HepG2 (cell line): Measurements from ENCODE around the gene LMAN2. TPM values are rescaled to one million over a fixed set of nuclear protein-coding genes. Genes with fewer than 3 reads are reported as not detected.

Source experiments
- ATAC-seq: fragments of 200-7000 bp; cut with Tn5 transposase; 3 replicates; pipeline ENCODE4 v1.9.1; 2020; ENCODE audit warnings: mild to moderate bottlenecking, moderate library complexity
- BruUV-seq: library from RNA; stranded (reverse); fragments of 400-500 nt; replicated peaks from 2 replicates; lab custom pipeline; 2021; lab: Mats Ljungman, UMichigan
- CTCF ChIA-PET: fragments of 300-600 bp; formaldehyde crosslinking; extraction: SDS; loops from one replicate; lab custom pipeline; 2021; ENCODE audit warnings: low total read pairs, inconsistent platforms, low intra/inter-chr PET ratio; lab: Yijun Ruan, JAX
- POLR2A ChIA-PET: fragments of 350-600 bp; sonication (Branson Sonifier 250); formaldehyde crosslinking; loops from one replicate; lab custom pipeline; 2020; ENCODE audit warnings: antibody characterized with exemption, inconsistent platforms; lab: Yijun Ruan, JAX
- DNase-seq: peaks from one replicate; pipeline ENCODE4 v3.0.0-alpha.2; 2015; ENCODE audit warnings: low spot score
- FAIRE-seq: peaks from 3 replicates; lab custom pipeline; 2011; peaks lifted over from hg19 to GRCh38; lab: Jason Lieb, UNC
- H2AFZ ChIP-seq: one replicate; pipeline ENCODE4 v1.6.1; 2011; ENCODE audit warnings: low read length, inconsistent platforms
- H3K27ac ChIP-seq: fragments of 300-600 bp; 3 replicates; pipeline ENCODE4 v1.8.0; 2011; ENCODE audit warnings: mixed run types, mild to moderate bottlenecking, mixed read lengths, low read length, inconsistent platforms; ENCODE audit not compliant: insufficient read depth; ENCODE audit errors: extremely low read length
- H3K27me3 ChIP-seq, 2 experiments: fragments of 200-600 bp in 1 of 2; 2 replicates in 1 of 2; 3 replicates in 1 of 2; pipeline versions ENCODE4 v1.6.0 to v1.8.0; 2011; ENCODE audit warnings: low read length in 2 of 2, mild to moderate bottlenecking in 2 of 2, moderate library complexity in 2 of 2, inconsistent platforms in 1 of 2; ENCODE audit not compliant: insufficient read depth in 2 of 2, control insufficient read depth in 1 of 2
- H3K36me3 ChIP-seq, 2 experiments: fragments of 200-600 bp in 1 of 2; replicated peaks in 1 of 2; 2 replicates in 1 of 2; 3 replicates in 1 of 2; pipeline versions ENCODE4 v1.5.1 to v1.8.0; 2011; ENCODE audit warnings: low read length in 2 of 2, inconsistent platforms in 1 of 2; ENCODE audit not compliant: insufficient read depth in 2 of 2, control insufficient read depth in 1 of 2
- H3K4me1 ChIP-seq: 2 replicates; pipeline ENCODE4 v1.5.1; 2012; ENCODE audit warnings: low read length, inconsistent platforms; ENCODE audit not compliant: insufficient read depth
- H3K4me2 ChIP-seq: 2 replicates; pipeline ENCODE4 v1.6.0; 2011; ENCODE audit warnings: low read depth, low read length, inconsistent platforms
- H3K4me3 ChIP-seq, 3 experiments: fragments of 200-600 bp in 1 of 3; sonication (generic), shearing (Covaris generic) in 1 of 3; replicated peaks in 1 of 3; 2 replicates each; pipeline ENCODE4 v1.5.1; 2011 to 2016; ENCODE audit warnings: low read length in 3 of 3, inconsistent platforms in 2 of 3, low read depth in 2 of 3, mild to moderate bottlenecking in 2 of 3, control low read depth in 1 of 3, mixed read lengths in 1 of 3; ENCODE audit not compliant: insufficient read depth in 1 of 3
- H3K79me2 ChIP-seq: one replicate; pipeline ENCODE4 v1.6.1; 2011; ENCODE audit warnings: low read length, inconsistent platforms; ENCODE audit not compliant: insufficient read depth
- H3K9ac ChIP-seq: 2 replicates; pipeline ENCODE4 v1.6.0; 2011; ENCODE audit warnings: mild to moderate bottlenecking, low read depth, low read length, inconsistent platforms; ENCODE audit not compliant: insufficient read depth
- H3K9me3 ChIP-seq: 2 replicates; pipeline ENCODE4 v1.5.1; 2012; ENCODE audit warnings: mild to moderate bottlenecking, low read length
- H4K20me1 ChIP-seq: 2 replicates; pipeline ENCODE4 v1.6.0; 2011; ENCODE audit warnings: inconsistent platforms, mild to moderate bottlenecking, low read length, moderate library complexity; ENCODE audit not compliant: insufficient read depth
- ATF5 ChIP-seq: sonication (generic); formaldehyde crosslinking; IDR thresholded peaks from 2 replicates; pipeline ENCODE4 v1.4.0; 2020; ENCODE audit warnings: mild to moderate bottlenecking, low read depth, missing genetic modification reagents
- ATF7 ChIP-seq, 2 experiments: fragments of 450-650 bp in 1 of 2; sonication (generic) in 1 of 2; formaldehyde crosslinking in 1 of 2; IDR thresholded peaks; 2 replicates each; pipeline versions ENCODE4 v1.4.0 to v1.6.1; 2016 to 2020; ENCODE audit warnings: antibody characterized with exemption in 1 of 2, mild to moderate bottlenecking in 1 of 2, missing genetic modification reagents in 1 of 2
- KLF12 ChIP-seq: sonication (generic); formaldehyde crosslinking; IDR thresholded peaks from 2 replicates; pipeline ENCODE4 v1.4.0; 2020; ENCODE audit warnings: missing genetic modification reagents, borderline replicate concordance
- NFE2L2 ChIP-seq: fragments of 150-350 bp; IDR thresholded peaks from 2 replicates; pipeline ENCODE4 v1.6.1; 2014; ENCODE audit warnings: low read length
- SP4 ChIP-seq: sonication (generic); formaldehyde crosslinking; IDR thresholded peaks from 2 replicates; pipeline ENCODE4 v1.8.1; 2023; ENCODE audit warnings: mild to moderate bottlenecking, missing genetic modification reagents
- TIGD3 ChIP-seq: sonication (generic); formaldehyde crosslinking; IDR thresholded peaks from 2 replicates; pipeline ENCODE4 v1.5.1; 2020; ENCODE audit warnings: mild to moderate bottlenecking, missing genetic modification reagents, borderline replicate concordance
- ZNF407 ChIP-seq: sonication (generic); formaldehyde crosslinking; IDR thresholded peaks from one replicate; pipeline ENCODE4 v1.5.1; 2020; ENCODE audit warnings: mild to moderate bottlenecking, missing genetic modification reagents; ENCODE audit errors: not compliant biosample characterization
- ZNF678 ChIP-seq: sonication (generic); formaldehyde crosslinking; IDR thresholded peaks from 2 replicates; pipeline ENCODE4 v1.4.0; 2020; ENCODE audit warnings: mild to moderate bottlenecking, missing genetic modification reagents
- ZSCAN29 ChIP-seq: sonication (generic); formaldehyde crosslinking; conservative IDR thresholded peaks from 2 replicates; pipeline ENCODE4 v1.4.0; 2020; ENCODE audit warnings: mild to moderate bottlenecking, missing genetic modification reagents
- WGBS: methylation state at CpG from one replicate; pipeline ENCODE4 v1.1.6; 2017; ENCODE audit warnings: low lambda C conversion rate; 5-methylcytosine and 5-hydroxymethylcytosine counted together
- in situ Hi-C: cut with HindIII; loops from 2 replicates; pipeline ENCODE4 v1.10.0; 2017; ENCODE audit warnings: low pct_unique_long_range_greater_than_20kb; ENCODE audit not compliant: extremely low pct_ligation_motif_present
- intact Hi-C: fragments of 100-400 bp; cut with micrococcal nuclease; formaldehyde crosslinking; loops from one replicate; pipeline ENCODE4 v1.10.0; 2022; ENCODE audit not compliant: unreplicated experiment
- polyA plus RNA-seq, 8 experiments: library from polyadenylated mRNA; depleted of rRNA in 3 of 8; stranded (reverse) in 7 of 8; unstranded in 1 of 8; fragments of >200 nt; fragmentation: Illumina TruSeq in 4 of 8; extraction: Trizol in 4 of 8; gene quantifications; 2 replicates each; pipeline versions ENCODE4 v1.2.1 to v1.2.3, GENCODE V29; 2011 to 2016; ENCODE audit warnings: low read depth in 4 of 8, missing spikeins in 1 of 8, mixed read lengths in 1 of 8; ENCODE audit not compliant: insufficient read depth in 1 of 8
- total RNA-seq, 5 experiments: library from RNA; depleted of rRNA; stranded (reverse); fragments of >200 nt; fragmentation: Illumina TruSeq; extraction: Trizol; gene quantifications; 2 replicates each; pipeline ENCODE4 v1.2.3, GENCODE V29; 2016; ENCODE audit warnings: low read depth in 1 of 5

The LMAN2 gene
- total and polyA plus RNA-seq, 2 of the 13 experiments (the other 11 are each of a cell fraction or from before 2014, with no cell fraction given) = 191 to 197 TPM

- Histone ChIP-seq H3K36me3 (peaks cover 14 to 47% of the 10 kb centered on the region in 2 experiments), H3K4me2 (no peak overlapping the region), H4K20me1 (no peaks in the 10 kb centered on the region), H3K4me3 (no peak overlapping the region), H3K4me1 (peaks cover 52% of the 10 kb centered on the region), H3K9ac (peak overlapping the region; percentile 61; the same call in 1 of the 2 replicates), H2AFZ (no peak overlapping the region), H3K9me3 (no peaks in the 10 kb centered on the region), H3K27ac (peak overlapping the region; percentile 83), H3K27me3 (no peaks in the 10 kb centered on the region), H3K79me2 (peaks cover 8% of the 10 kb centered on the region)
- ATAC-seq = no peak
- DNase-seq = no peak
- FAIRE-seq = no peak
- in situ Hi-C loops (no loop called here), intact Hi-C loops (loop anchor here (5.0 kb wide), 1 partner anchor 119 kb away; the partner anchor contains the start of gene PRR7)
- ChIA-PET POLR2A (interaction anchor here (0.9 to 2.7 kb wide), 5 partner anchors 24 to 126 kb away, joined by 3 to 31 read pairs (median 9); partner anchors contain the start of gene LMAN2), CTCF (no interaction called here)
- TF ChIP-seq ZSCAN29 (CRISPR knock-in tag) = no peak
- no peak for TF ChIP-seq KLF12 (CRISPR knock-in tag)
- no peak for TF ChIP-seq TIGD3 (CRISPR knock-in tag)
- TF ChIP-seq ZNF678 = no peak
- TF ChIP-seq NFE2L2 = no peak
- TF ChIP-seq ATF7 (IDR thresholded peaks at IDR 0.05) = 0 out of 2 replicates have a peak, but pooled peaks have one; percentile 8
- no peak for TF ChIP-seq ATF7 (CRISPR knock-in tag; IDR thresholded peaks at IDR 0.05)
- TF ChIP-seq SP4 (CRISPR knock-in tag) = 0 out of 2 replicates have a peak, but pooled peaks have one; percentile 6
- TF ChIP-seq ZNF407 (CRISPR knock-in tag) = no peak
- TF ChIP-seq ATF5 (CRISPR knock-in tag) = no peak
- WGBS = 96% methylated on average over 19 of the region's 19 CpGs
- BruUV-seq = no TSS peak
Measured at GRCh38 chr5:177328545-177329231, 22.8 kb downstream of the LMAN2 start.
